AG04450 (cell line): Measurements from ENCODE around the gene INTS15. TPM values are rescaled to one million over a fixed set of nuclear protein-coding genes. Genes with fewer than 3 reads are reported as not detected.
"Not testable (repeated sequence)": the region's sequence is repeated elsewhere in the genome, so short reads cannot be mapped to it uniquely, and the experiment has no call there.

Source experiments
- CTCF ChIA-PET: fragments of 300-600, 350-600 bp; formaldehyde crosslinking; extraction: SDS; loops from one replicate; lab custom pipeline; 2022; ENCODE audit warnings: antibody characterized with exemption, inconsistent platforms; lab: Charles Lee
- POLR2A ChIA-PET: fragments of 350-600 bp; formaldehyde crosslinking; extraction: SDS; loops from one replicate; lab custom pipeline; 2021; ENCODE audit warnings: antibody characterized with exemption, inconsistent platforms; lab: Yijun Ruan, JAX
- DNase-seq: peaks from one replicate; pipeline ENCODE4 v3.0.0-alpha.2; 2011; ENCODE audit warnings: low read depth, low spot score
- H3K27ac ChIP-seq: one replicate; pipeline ENCODE4 v1.5.1; 2012; ENCODE audit warnings: low read depth, low read length, control low read depth
- H3K27me3 ChIP-seq: one replicate; pipeline ENCODE4 v1.6.0; 2012; ENCODE audit warnings: low read length; ENCODE audit not compliant: control insufficient read depth, insufficient read depth
- H3K4me3 ChIP-seq: 2 replicates; pipeline ENCODE4 v1.5.1; 2011; ENCODE audit warnings: mild to moderate bottlenecking, low read depth, low read length, control low read depth
- H3K9me3 ChIP-seq: 2 replicates; pipeline ENCODE4 v1.5.1; 2012; ENCODE audit warnings: low read length; ENCODE audit not compliant: control insufficient read depth, insufficient read depth
- polyA plus RNA-seq: library from polyadenylated mRNA; depleted of rRNA; stranded (reverse); fragments of >200 nt; gene quantifications from 2 replicates; pipeline ENCODE4 v1.2.3, GENCODE V29; 2011
- TF ChIP-seq, protein P1 (sequence below): IDR thresholded peaks from 2 replicates; pipeline ENCODE4 v1.5.1; 2011; ENCODE audit warnings: low read depth, low read length, control low read depth, inconsistent platforms

The INTS15 gene
- polyA plus RNA-seq, 1 experiment: 17.1 TPM

- no peak for DNase-seq
Observed at GRCh38 chr7:6624246-6624611, 34.4 kb downstream of the INTS15 start.

GRCh38 chr7:6628045-6628444, 38.2 kb downstream of the INTS15 start:
- ChIA-PET POLR2A (no interaction called here), CTCF (no interaction called here)
- TF ChIP-seq, protein P1, sequence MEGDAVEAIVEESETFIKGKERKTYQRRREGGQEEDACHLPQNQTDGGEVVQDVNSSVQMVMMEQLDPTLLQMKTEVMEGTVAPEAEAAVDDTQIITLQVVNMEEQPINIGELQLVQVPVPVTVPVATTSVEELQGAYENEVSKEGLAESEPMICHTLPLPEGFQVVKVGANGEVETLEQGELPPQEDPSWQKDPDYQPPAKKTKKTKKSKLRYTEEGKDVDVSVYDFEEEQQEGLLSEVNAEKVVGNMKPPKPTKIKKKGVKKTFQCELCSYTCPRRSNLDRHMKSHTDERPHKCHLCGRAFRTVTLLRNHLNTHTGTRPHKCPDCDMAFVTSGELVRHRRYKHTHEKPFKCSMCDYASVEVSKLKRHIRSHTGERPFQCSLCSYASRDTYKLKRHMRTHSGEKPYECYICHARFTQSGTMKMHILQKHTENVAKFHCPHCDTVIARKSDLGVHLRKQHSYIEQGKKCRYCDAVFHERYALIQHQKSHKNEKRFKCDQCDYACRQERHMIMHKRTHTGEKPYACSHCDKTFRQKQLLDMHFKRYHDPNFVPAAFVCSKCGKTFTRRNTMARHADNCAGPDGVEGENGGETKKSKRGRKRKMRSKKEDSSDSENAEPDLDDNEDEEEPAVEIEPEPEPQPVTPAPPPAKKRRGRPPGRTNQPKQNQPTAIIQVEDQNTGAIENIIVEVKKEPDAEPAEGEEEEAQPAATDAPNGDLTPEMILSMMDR: no peak
- no peak for DNase-seq
- Histone ChIP-seq H3K4me3 (no peak overlapping the region), H3K27me3 (no peaks in the 10 kb centered on the region), H3K9me3 (no peaks in the 10 kb centered on the region), H3K27ac (no peak overlapping the region)

More at GRCh38 chr7:6624246-6624611, 34.4 kb downstream of the INTS15 start:
- no peaks in the 10 kb centered on the region for H3K9me3 ChIP-seq
- POLR2A ChIA-PET: no interaction called here
- H3K4me3 ChIP-seq: no peak overlapping the region
- H3K27me3 ChIP-seq: no peaks in the 10 kb centered on the region
- CTCF ChIA-PET: no interaction called here
- TF ChIP-seq, protein P1: no peak
- no peak overlapping the region for H3K27ac ChIP-seq

DNA sequence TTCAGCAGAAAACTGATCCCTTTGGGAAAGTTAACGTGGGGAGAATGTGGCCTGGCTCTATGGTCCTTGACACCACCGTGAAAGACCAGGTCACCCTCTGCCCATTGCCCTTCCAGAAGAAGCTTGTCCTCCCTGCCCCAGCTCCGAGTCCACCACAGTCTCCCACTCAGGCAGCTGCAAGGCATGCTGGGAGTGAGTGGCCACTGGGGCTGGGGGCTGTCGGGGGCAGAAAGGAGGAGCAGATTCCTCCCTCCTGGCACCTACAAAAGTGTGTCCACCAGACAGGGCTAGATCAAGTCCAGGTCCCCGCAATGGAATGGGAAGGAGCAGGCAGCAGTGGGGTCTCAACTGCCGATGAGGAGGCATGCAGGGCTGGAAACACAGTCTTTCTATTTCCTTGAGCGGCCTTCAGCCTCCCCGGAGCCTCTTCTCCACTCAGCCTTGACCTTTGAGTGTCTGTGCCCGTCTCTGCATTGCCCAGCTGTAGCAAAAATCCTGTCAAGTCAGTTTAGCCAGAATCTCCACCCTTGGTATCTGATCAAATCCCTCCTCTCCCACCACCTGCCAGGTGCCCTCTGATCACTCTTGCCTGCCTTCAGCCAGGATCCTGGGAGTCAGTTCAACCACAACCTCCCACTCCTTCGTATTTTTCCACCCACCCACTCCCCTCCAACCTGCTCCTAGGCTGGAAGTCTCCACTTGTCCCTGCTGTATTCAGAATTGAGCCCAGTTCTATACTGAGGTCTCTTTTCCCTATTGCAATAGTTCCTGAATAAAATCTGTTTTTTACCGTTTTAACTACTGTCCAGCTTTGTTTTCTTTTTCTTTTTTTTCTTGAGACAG, 40.4 kb downstream of the INTS15 start:
- Histone ChIP-seq H3K4me3 (no peak overlapping the region), H3K9me3 (no peaks in the 10 kb centered on the region), H3K27ac (no peak overlapping the region), H3K27me3 (no peaks in the 10 kb centered on the region)
- ChIA-PET CTCF (interaction anchor here (0.6 kb wide), 1 partner anchor 41 kb away, joined by 3 read pairs; no protein-coding TSS in a partner anchor), POLR2A (no interaction called here)
- DNase-seq: no peak
- TF ChIP-seq, protein P1: no peak

DNA sequence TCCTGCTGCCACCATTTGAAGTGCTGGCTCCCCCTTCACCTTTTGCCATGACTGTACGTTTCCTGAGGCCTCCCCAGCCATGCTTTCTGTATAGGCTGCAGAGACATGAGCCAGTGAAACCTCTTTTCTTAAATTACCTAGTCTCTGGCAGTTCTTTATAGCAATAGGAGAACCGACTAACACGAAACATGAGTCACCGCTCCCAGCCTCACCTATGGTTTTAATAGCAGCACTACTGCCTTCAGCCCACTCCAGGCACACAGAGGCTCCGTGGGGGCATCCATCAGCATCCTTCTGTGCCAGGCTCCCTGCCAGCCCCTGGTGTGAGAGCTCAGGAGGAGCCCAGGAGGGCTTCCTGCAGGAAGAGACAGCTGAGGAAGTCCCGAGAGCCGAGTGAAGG, 41.8 kb downstream of the INTS15 start:
- no peaks in the 10 kb centered on the region; the same call in 1 of the 2 replicates for H3K9me3 ChIP-seq
- ChIA-PET CTCF (no interaction called here), POLR2A (no interaction called here)
- no peaks in the 10 kb centered on the region for H3K27me3 ChIP-seq
- no peak overlapping the region for H3K4me3 ChIP-seq
- H3K27ac ChIP-seq: no peak overlapping the region
- TF ChIP-seq, protein P1: no peak
- no peak for DNase-seq

DNA sequence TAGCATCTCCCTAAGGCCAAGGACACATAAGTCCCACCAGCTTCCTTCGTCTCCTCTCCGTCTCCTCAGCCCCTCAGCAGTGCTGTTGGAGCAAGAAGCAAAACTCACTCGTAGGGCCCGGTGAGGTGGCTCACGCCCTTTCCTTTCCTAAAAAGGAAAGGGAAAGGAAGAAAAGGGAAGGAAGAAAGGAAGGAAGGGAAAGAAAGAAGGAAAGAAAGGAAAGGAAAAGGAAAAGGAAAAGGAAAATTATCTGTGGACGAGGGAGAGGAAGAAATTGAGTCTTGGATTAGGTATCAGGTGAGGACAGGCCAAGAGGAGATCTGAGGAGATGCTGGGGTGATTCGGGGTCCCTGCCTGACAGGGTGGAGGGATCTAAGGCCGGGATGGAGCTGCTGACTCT, 44.2 kb downstream of the INTS15 start:
- H3K27me3 ChIP-seq: no peaks in the 10 kb centered on the region
- H3K9me3 ChIP-seq: no peaks in the 10 kb centered on the region; the same call in 1 of the 2 replicates
- TF ChIP-seq, protein P1: no peak
- DNase-seq: no peak
- no peak overlapping the region for H3K4me3 ChIP-seq
- CTCF ChIA-PET: no interaction called here
- no peak overlapping the region for H3K27ac ChIP-seq
- POLR2A ChIA-PET: no interaction called here

DNA sequence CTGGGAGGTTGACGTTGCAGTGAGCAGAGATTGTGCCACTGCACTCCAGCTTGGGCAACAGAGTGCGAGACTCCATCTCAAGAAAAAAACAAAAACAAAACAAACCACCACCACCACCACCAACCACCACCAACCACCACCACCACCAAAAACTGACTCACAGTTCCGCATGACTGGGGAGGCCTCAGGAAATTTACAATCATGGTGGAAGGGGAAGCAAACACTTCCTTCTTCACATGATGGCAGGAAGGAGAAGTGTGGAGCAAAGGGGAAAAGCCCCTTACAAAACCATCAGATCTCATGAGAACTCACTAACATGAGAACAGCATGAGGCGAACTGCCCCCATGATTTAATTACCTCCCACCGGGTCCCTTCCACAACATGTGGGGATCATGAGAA, 45.1 kb downstream of the INTS15 start:
- H3K4me3 ChIP-seq, H3K9me3 ChIP-seq, DNase-seq, CTCF ChIA-PET, H3K27me3 ChIP-seq, POLR2A ChIA-PET, H3K27ac ChIP-seq: not testable (repeated sequence)
